Effector memory CD8-positive, alpha-beta T cell (primary cell): ENCODE data around the gene PLEKHA6.

Experiments used
- ATAC-seq: fragments of 150-1000 bp; cut with Tn5 transposase; replicated peaks from 2 replicates; pipeline ENCODE4 v1.10.0; 2021; ENCODE audit warnings: mild to moderate bottlenecking, moderate library complexity
- DNase-seq, 3 experiments: peaks; one replicate each; pipeline ENCODE4 v3.0.0; 2021
- H3K27ac Mint-ChIP-seq, 2 donors: one replicate each; pipeline ENCODE4 v1.8.0; 2022; ENCODE audit warnings: mild to moderate bottlenecking in 2 of 2, mixed read lengths in 2 of 2, moderate library complexity in 2 of 2
- H3K27me3 Mint-ChIP-seq, 2 donors: one replicate each; pipeline ENCODE4 v1.8.0; 2022; ENCODE audit warnings: mixed read lengths in 2 of 2
- H3K36me3 Mint-ChIP-seq: one replicate; pipeline ENCODE4 v1.8.0; 2022; ENCODE audit warnings: mild to moderate bottlenecking, moderate library complexity, mixed read lengths; ENCODE audit not compliant: insufficient read depth
- H3K4me1 Mint-ChIP-seq, 2 donors: one replicate each; pipeline ENCODE4 v1.8.0; 2022; ENCODE audit warnings: low read depth in 2 of 2, mixed read lengths in 2 of 2
- H3K4me3 Mint-ChIP-seq, 2 donors: one replicate each; pipeline ENCODE4 v1.8.0; 2022; ENCODE audit warnings: mild to moderate bottlenecking in 2 of 2, mixed read lengths in 2 of 2, moderate library complexity in 2 of 2
- H3K9me3 Mint-ChIP-seq, 2 donors: one replicate each; pipeline ENCODE4 v1.8.0; 2022; ENCODE audit warnings: mixed read lengths in 2 of 2

The PLEKHA6 gene

GRCh38 chr1:204301171-204301957 is 58.4 kb downstream of the PLEKHA6 start:
- H3K4me3 Mint-ChIP-seq, result no peak overlapping the region
- H3K27me3 Mint-ChIP-seq, result peaks cover 32 to 70% of the 10 kb centered on the region in 2 donors
- DNase-seq, result no peak
- H3K9me3 Mint-ChIP-seq, result no peaks in the 10 kb centered on the region
- no peak for ATAC-seq
- H3K36me3 Mint-ChIP-seq, result no peaks in the 10 kb centered on the region
- H3K4me1 Mint-ChIP-seq, result no peaks in the 10 kb centered on the region
- no peak overlapping the region for H3K27ac Mint-ChIP-seq

GRCh38 chr1:204299814-204300365 is 59.8 kb downstream of the PLEKHA6 start:
- Mint-ChIP-seq H3K9me3 (no peaks in the 10 kb centered on the region), H3K27ac (no peak overlapping the region), H3K4me3 (no peak overlapping the region), H3K4me1 (peaks cover 0 to 3% of the 10 kb centered on the region in 2 donors), H3K36me3 (peaks cover 3% of the 10 kb centered on the region), H3K27me3 (peaks cover 35 to 67% of the 10 kb centered on the region in 2 donors)
- DNase-seq (no peak), ATAC-seq (no peak)

- DNase-seq (no peak), ATAC-seq (no peak)
- Mint-ChIP-seq H3K9me3 (no peaks in the 10 kb centered on the region), H3K4me3 (no peak overlapping the region), H3K27ac (no peak overlapping the region), H3K27me3 (peaks cover 60 to 73% of the 10 kb centered on the region in 2 donors), H3K36me3 (peaks cover 3% of the 10 kb centered on the region), H3K4me1 (peaks cover 0 to 3% of the 10 kb centered on the region in 2 donors)
These were observed 63.2 kb downstream of the PLEKHA6 start for GRCh38 chr1:204296431-204296988.

GRCh38 chr1:204295671-204296070 is 64.1 kb downstream of the PLEKHA6 start:
- Mint-ChIP-seq H3K9me3 (no peaks in the 10 kb centered on the region), H3K27ac (no peak overlapping the region), H3K4me1 (peaks cover 0 to 3% of the 10 kb centered on the region in 2 donors), H3K27me3 (peaks cover 56 to 71% of the 10 kb centered on the region in 2 donors), H3K4me3 (no peak overlapping the region), H3K36me3 (peaks cover 3% of the 10 kb centered on the region)
- ATAC-seq (no peak), DNase-seq (no peak)

GRCh38 chr1:204294357-204294756 is 65.4 kb downstream of the PLEKHA6 start:
- Mint-ChIP-seq H3K4me3 (no peak overlapping the region), H3K27me3 (peaks cover 62 to 74% of the 10 kb centered on the region in 2 donors), H3K36me3 (peaks cover 3% of the 10 kb centered on the region), H3K9me3 (no peaks in the 10 kb centered on the region), H3K4me1 (peaks cover 0 to 3% of the 10 kb centered on the region in 2 donors), H3K27ac (no peak overlapping the region)
- no peak for DNase-seq
- no peak for ATAC-seq

GRCh38 chr1:204293605-204294337 is 66.0 kb downstream of the PLEKHA6 start:
- no peak for DNase-seq
- Mint-ChIP-seq H3K36me3 (peaks cover 3% of the 10 kb centered on the region), H3K4me1 (peaks cover 0 to 3% of the 10 kb centered on the region in 2 donors), H3K4me3 (no peak overlapping the region), H3K9me3 (no peaks in the 10 kb centered on the region), H3K27me3 (peaks cover 64 to 77% of the 10 kb centered on the region in 2 donors), H3K27ac (no peak overlapping the region)
- no peak for ATAC-seq

- no peak for ATAC-seq
- DNase-seq, result no peak
- H3K27ac Mint-ChIP-seq, result no peak overlapping the region
- no peaks in the 10 kb centered on the region for H3K9me3 Mint-ChIP-seq
- peaks cover 3% of the 10 kb centered on the region for H3K36me3 Mint-ChIP-seq
- no peak overlapping the region for H3K4me3 Mint-ChIP-seq
- peaks cover 5 to 7% of the 10 kb centered on the region in 2 donors for H3K4me1 Mint-ChIP-seq
- H3K27me3 Mint-ChIP-seq, result peaks cover 64 to 78% of the 10 kb centered on the region in 2 donors
These were observed 67.0 kb downstream of the PLEKHA6 start for GRCh38 chr1:204292740-204293139.

GRCh38 chr1:204289280-204289679 is 70.4 kb downstream of the PLEKHA6 start:
- Mint-ChIP-seq H3K4me3 (no peak overlapping the region), H3K27me3 (peaks cover 38 to 53% of the 10 kb centered on the region in 2 donors), H3K36me3 (no peaks in the 10 kb centered on the region), H3K27ac (no peak overlapping the region), H3K4me1 (peaks cover 20 to 29% of the 10 kb centered on the region in 2 donors), H3K9me3 (no peaks in the 10 kb centered on the region)
- DNase-seq (no peak), ATAC-seq (no peak)

GRCh38 chr1:204288021-204288588 is 71.6 kb downstream of the PLEKHA6 start:
- ATAC-seq, result no peak
- Mint-ChIP-seq H3K9me3 (no peaks in the 10 kb centered on the region), H3K4me3 (peak overlapping the region in 1 of 2 donors; percentile 80), H3K4me1 (peaks cover 20 to 29% of the 10 kb centered on the region in 2 donors), H3K27me3 (peaks cover 32 to 46% of the 10 kb centered on the region in 2 donors), H3K36me3 (no peaks in the 10 kb centered on the region), H3K27ac (peak overlapping the region; percentile 89 to 96)
- DNase-seq, result no peak

GRCh38 chr1:204287466-204287891 is 72.2 kb downstream of the PLEKHA6 start:
- Mint-ChIP-seq H3K4me3 (peak overlapping the region; percentile 80 to 84), H3K36me3 (no peaks in the 10 kb centered on the region), H3K9me3 (no peaks in the 10 kb centered on the region), H3K27me3 (peaks cover 34 to 46% of the 10 kb centered on the region in 2 donors), H3K27ac (peak overlapping the region; percentile 89 to 96), H3K4me1 (peaks cover 20 to 29% of the 10 kb centered on the region in 2 donors)
- no peak for DNase-seq
- ATAC-seq, result no peak

GRCh38 chr1:204286831-204287421 is 72.8 kb downstream of the PLEKHA6 start:
- Mint-ChIP-seq H3K9me3 (no peaks in the 10 kb centered on the region), H3K27me3 (peaks cover 34 to 46% of the 10 kb centered on the region in 2 donors), H3K36me3 (no peaks in the 10 kb centered on the region), H3K4me1 (peaks cover 20 to 29% of the 10 kb centered on the region in 2 donors), H3K4me3 (peak overlapping the region; percentile 80 to 84), H3K27ac (peak overlapping the region; percentile 89 to 96)
- DNase-seq, result peak; percentile 38 to 41 (median 40)
- peak; percentile 93 for ATAC-seq

- H3K36me3 Mint-ChIP-seq, result no peaks in the 10 kb centered on the region
- H3K4me1 Mint-ChIP-seq, result peaks cover 20 to 29% of the 10 kb centered on the region in 2 donors
- H3K4me3 Mint-ChIP-seq, result peak overlapping the region; percentile 80 to 84
- peaks cover 38 to 51% of the 10 kb centered on the region in 2 donors for H3K27me3 Mint-ChIP-seq
- H3K9me3 Mint-ChIP-seq, result no peaks in the 10 kb centered on the region
- ATAC-seq (no peak), DNase-seq (no peak)
- peak overlapping the region; percentile 89 to 96 for H3K27ac Mint-ChIP-seq
These were observed 73.4 kb downstream of the PLEKHA6 start for GRCh38 chr1:204286315-204286714.
